WTC11 (cell line): ENCODE data around the gene AOAH.

Experiments used
- CTCF ChIP-seq: fragments of 200-600 bp; IDR thresholded peaks from 2 replicates; pipeline ENCODE4 v1.8.0; 2022; ENCODE audit warnings: antibody characterized with exemption
- ESRRA ChIP-seq: sonication (generic); formaldehyde crosslinking; IDR thresholded peaks from 2 replicates; pipeline ENCODE4 v1.8.1; 2022; ENCODE audit warnings: mild to moderate bottlenecking, missing genetic modification reagents, borderline replicate concordance
- HMGXB4 ChIP-seq: sonication (generic); formaldehyde crosslinking; IDR thresholded peaks from 2 replicates; pipeline ENCODE4 v1.8.1; 2023; ENCODE audit warnings: mild to moderate bottlenecking, moderate library complexity, missing genetic modification reagents
- JUN ChIP-seq: sonication (generic); formaldehyde crosslinking; IDR thresholded peaks from 2 replicates; pipeline ENCODE4 v1.8.0; 2023; ENCODE audit warnings: mild to moderate bottlenecking, missing genetic modification reagents
- MAX ChIP-seq: sonication (generic); formaldehyde crosslinking; IDR thresholded peaks from 2 replicates; pipeline ENCODE4 v1.8.0; 2022; ENCODE audit warnings: mild to moderate bottlenecking, missing genetic modification reagents
- MXD4 ChIP-seq: fragments of 250-450 bp; sonication (Bioruptor Pico); IDR thresholded peaks from 2 replicates; pipeline ENCODE4 v1.8.0; 2021; ENCODE audit warnings: mild to moderate bottlenecking, moderate library complexity, borderline replicate concordance
- RELA ChIP-seq: sonication (generic); formaldehyde crosslinking; IDR thresholded peaks from 2 replicates; pipeline ENCODE4 v1.8.1; 2022; ENCODE audit warnings: missing genetic modification reagents, mild to moderate bottlenecking, borderline replicate concordance
- TEAD1 ChIP-seq: sonication (generic); formaldehyde crosslinking; IDR thresholded peaks from 2 replicates; pipeline ENCODE4 v1.8.0; 2022; ENCODE audit warnings: mild to moderate bottlenecking, missing genetic modification reagents

GRCh38 chr7:36690041-36690440 lies 34.3 kb downstream of the AOAH start:
- TF ChIP-seq MXD4 (CRISPR knock-in tag) (no peak), HMGXB4 (CRISPR knock-in tag) (no peak), TEAD1 (CRISPR knock-in tag) (no peak), ESRRA (CRISPR knock-in tag) (no peak), JUN (CRISPR knock-in tag) (no peak), CTCF (no peak), RELA (no peak), MAX (CRISPR knock-in tag) (no peak)
